ENCODE data around the gene TOPBP1.
A peak's percentile ranks its signal among the peaks of the same experiment; 100 is the strongest.
"Not testable (repeated sequence)": the region's sequence is repeated elsewhere in the genome, so short reads cannot be mapped to it uniquely, and the experiment has no call there.

Gene TOPBP1

DNA sequence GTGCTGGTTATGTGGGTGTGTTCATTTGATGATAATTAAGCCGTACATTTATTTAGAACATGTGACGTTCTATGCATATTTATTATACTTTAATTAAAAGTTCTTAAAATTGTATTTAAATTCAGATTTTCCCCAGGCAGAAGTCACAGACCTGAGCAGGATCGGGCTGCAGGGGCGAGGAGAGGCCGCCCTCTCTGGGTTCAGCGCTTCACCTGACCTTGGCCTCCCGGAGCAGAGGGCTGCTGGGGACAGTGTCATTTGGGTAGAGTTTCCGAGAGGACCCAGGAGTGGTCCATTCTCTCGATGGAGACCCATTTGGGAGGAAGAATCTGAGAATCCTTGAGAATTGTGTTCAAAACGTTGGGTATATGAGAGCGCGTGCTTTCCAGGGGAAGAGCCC lies 12.0 kb upstream of the TOPBP1 start:
- DNase-seq = no peak

DNA sequence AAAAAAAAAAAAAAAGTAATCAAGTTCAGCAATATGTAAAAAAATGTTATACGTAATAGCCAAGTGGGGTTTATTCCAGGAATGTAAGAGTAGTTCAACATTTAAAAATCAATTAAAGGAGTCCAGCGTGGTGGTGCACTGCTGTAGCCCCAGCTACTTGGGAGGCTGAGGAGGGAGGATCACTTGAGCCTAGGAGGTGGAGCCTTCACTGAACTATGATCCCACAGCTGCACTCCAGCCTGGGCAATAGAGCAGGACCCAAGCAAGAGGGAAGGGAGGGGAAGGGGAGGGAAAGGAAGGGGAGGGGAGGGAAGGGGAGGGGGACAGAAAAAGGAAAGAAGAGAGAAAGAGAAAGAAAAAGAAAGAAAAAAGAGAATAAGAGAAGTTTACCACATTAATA lies 10.7 kb upstream of the TOPBP1 start:
- no peak for DNase-seq

DNA sequence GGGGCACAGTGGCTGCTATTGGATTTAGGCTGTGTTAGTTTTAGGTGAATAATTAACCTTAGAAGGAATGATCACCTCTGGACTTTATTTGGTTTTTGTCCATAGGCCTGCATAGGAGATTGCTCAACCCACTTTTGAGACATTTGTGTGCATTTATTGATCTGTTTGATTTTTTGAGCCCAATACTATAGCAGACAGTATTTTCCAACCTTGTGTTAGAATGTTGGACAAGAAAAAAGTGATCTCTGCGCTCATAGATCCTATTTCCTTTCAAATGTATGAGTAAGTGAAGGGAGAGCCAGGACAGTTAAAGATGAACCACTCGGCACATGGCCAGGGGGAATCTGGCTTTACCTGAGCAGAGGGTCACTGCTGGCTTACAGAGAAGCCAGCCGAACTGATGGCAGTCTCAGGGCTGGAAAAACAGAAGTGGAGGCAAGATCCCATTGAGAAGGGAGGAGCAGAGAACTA lies 8.8 kb upstream of the TOPBP1 start:
- DNase-seq = no peak

DNA sequence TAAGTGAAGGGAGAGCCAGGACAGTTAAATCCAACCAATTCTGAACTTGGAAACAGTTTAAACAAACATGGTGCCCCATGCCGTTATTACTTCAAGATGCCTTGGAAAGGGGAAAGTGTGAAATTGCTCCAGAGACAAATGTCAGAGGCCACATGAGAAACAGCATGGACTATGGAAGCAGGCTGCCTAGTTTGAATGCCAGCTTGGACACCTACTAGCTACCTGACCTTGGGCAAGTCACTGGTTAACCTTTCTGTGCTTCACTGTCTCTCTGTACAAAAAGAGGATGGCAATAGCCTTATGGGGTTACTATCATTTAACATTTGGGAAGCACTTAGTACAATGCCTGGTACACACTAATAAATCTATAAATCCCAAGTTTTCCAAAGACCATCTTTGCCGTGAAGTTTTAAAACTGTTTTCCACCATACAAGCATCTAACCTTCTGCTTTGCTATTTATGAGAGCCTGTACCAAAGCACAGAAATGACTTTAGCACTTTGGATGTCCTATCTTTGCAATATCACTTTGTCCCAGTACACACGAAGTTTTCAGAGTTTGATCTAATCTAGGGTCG lies 8.3 kb upstream of the TOPBP1 start:
- DNase-seq = no peak

DNA sequence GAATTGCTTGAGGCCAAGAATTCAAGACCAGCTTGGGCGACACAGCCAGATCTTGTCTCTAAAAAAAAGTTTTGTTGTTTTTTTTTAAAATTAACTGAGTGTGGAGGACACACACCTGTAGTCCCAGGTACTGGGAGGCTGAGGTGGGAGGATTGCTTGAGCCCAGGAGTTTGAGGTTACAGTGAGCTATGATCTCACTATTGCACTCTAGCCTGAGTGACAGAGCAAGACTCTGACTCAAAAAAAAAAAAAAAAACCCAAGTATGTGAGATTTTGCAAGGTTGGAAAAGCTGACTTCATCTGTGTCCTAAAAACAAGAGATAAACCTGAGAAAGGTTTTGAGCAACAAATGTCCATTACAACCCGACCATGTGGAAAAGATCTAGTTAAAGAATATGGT lies 5.4 kb upstream of the TOPBP1 start:
- DNase-seq = no peak

DNA sequence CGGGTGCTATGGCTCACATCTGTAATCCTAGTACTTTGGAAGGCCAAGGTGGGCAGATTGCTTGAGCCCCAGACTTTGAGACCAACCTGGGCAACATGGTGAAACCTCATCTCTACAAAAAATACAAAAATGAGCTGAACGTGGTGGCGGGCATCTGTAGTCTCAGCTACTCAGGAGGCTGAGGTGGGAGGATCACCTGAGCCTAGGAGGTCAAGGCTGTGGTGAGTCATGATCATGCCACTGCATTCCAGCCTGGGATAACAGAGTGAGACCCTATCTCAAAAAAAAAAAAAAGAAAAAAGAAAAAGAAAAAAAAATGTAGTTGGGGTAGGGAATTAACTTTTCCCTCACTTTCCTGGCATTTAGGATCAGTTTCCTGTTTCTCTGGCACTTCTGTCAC lies 3.4 kb upstream of the TOPBP1 start:
- not testable (repeated sequence) for DNase-seq

DNA sequence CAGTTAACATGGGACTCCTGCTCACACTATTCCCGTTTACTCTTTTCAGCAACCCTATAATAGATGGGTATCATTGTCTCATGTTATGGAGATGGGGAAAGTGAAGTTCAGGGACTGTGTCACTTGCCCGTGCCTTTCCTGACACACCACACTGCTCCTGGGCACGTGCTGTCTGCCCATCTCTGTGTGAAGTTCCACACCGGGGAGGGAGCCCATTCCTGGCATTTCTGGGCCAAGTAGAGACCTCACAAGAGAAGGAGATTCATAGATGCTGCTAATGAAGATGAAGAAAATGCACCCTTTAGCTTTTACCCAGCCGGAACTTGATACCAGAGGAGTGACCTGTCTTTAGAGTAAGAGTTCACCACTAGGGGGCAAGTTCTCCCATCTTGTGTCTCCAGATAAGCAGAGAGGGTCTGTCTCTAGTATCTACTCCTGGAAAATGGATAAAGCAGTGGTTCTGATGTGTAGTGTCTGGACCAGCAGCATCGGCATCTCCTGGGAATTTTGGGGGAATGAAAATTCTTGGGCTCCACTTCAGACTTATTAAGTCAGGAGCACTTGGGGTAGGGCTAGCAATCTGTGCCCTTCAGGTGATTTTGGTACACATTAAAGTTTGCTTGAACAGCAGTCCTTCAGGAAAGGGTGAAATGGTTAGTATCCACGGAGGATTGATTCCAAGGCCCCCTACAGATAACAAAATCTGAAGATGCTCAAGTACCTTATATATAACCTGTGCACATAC lies 2.0 kb upstream of the TOPBP1 start:
- DNase-seq = peak; percentile 65

DNA sequence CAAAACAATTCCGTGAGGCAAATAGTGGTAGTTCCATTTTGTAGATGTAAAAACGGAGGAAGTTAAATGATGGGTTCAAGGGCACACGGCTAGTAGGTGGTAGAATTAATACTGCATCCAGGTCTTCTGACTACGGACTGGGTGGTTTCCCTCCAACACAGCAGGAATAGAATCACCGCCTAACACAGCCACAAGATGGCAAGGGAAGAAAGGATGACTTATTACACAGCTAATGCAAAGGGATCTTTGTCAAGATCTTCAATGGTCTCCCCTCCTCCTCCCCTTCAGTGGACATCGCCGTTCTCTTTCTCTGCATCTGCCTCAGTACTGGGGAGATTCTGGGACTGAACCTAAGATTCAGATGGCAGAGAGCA lies 524 bp upstream of the TOPBP1 start:
- no peak for DNase-seq

DNA sequence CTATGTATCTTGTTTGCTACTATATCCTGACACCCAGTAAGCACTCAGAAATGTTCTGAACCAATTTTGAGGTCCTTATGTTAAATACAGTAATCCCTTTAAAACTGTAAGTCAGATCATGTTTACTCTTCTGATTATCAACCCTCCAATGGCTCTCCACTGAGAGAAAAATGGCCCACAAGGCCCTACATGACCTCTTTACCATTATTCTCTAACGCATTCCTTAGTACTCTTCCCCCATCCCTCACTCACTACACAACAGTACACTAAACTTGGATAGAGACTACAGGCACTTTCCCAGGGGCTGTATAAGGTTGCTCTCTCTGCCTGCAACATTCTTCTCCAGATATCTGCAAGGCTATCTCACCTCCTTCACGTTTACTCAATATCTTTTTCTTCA lies 1.9 kb downstream of the TOPBP1 start:
- DNase-seq = no peak

DNA sequence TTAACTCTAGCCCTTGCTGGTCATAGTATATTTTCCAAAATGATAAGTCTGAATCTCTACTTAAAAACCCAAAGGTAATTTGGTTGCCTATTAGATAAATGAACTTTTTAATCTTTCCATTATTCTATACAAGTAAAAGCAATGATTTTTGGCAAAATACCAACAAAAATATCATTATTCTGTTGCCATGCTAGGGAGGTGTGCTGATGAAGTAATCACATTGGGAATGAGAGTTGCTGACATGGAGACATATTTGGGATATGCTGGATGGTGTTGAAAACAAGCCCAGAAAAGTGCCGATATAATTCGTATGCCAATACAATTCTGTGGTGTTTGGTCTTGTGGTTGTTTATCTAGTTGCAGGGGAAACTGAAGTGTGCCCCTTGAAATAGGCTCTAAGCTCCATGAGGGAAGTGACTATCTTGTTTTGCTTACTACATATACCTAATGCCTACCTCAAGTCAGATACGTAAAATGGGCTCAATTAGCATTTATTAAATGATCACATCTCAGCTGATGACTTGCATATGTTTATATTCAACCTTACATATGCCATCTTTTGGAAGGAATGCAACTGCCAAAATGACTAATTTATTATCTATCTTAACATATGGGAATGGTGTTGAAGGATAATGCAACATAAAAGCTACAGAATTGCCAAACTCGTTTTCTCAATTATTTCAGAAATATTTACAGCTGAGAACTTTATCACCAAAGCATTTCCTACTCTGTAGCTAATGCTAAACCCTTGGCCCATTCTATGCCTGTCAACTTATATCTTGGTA lies 5.8 kb downstream of the TOPBP1 start:
- no peak for DNase-seq

DNA sequence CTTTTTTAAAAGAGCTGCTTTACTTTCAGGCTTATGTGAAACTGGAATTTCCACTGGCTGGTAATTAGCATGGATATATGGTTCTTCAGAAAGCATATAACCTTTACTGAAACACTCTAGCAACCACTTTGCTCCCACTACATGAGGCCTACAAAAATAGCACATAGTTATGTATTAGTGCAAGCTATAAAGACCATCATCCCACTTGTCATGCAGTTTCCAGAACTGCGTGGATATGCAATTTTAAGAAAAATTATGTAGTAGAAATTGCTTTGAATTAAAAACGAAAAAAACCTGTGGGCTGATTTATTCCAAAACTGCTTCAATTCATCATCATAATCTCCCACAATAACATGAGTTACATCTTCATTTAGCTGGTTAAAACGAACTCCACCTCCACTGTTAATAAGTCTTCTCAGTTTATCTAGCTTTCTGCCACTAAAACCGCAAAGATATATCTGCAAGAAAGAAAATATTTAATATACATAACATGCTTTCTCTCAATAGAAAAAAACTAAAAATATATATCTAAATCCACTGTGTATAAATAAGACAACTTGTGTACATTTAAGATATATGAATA lies 12.2 kb downstream of the TOPBP1 start:
- DNase-seq = no peak

DNA sequence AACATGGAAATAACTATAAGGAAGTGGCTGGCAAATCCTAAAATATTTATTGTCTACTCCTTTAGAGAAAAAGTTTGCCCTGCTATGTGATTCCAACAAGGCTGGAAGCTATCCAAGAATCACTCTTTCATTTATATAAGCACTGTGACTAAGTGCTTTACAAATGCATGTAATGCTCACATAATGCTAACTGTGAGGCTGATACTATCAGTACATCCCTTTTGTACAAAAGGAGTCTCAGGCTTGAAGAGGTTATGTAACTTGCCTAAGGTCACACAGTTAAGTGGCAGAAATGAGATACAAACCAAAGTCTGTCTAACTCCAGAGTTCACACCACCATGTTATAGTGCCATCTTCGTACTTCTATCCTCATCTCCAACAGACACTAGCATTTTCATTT lies 17.0 kb downstream of the TOPBP1 start:
- DNase-seq = no peak

DNA sequence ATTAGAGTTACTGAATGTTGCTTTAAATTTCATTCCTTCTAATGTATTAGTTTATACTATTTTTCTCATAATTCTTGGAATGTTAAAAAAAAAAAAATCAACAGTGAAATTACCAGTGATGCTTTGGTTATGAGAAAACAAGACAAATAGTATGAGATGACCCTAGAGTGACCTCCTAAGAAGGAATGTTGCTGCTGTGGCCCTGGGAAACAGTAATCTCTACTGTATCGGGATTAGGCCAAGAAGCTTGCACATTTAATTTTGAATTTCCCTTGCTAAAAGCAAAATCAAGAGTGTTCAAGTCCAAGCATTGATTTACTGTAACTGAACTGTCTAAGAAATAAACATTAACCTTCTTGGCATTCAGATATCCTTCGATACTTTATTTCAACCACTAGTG lies 18.1 kb downstream of the TOPBP1 start:
- DNase-seq = no peak

DNA sequence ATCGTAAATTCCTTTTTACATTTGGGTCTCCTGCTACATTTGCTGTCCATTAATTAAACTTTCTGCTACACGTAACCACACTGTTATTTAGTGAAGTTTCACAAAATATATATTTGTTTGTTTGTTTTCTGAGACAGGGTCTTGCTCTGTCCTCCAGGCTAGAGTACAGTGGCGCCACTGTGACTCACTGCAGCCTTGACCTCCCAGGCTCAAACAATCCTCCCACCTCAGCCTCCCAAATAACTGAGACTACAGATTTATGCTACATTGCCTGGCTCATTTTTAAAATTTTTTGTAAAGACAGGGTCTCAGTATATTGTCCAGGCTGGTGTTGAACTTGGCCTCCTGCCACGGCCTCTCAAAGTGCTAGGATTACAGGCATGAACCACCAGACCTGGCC lies 20.5 kb downstream of the TOPBP1 start:
- no peak for DNase-seq

DNA sequence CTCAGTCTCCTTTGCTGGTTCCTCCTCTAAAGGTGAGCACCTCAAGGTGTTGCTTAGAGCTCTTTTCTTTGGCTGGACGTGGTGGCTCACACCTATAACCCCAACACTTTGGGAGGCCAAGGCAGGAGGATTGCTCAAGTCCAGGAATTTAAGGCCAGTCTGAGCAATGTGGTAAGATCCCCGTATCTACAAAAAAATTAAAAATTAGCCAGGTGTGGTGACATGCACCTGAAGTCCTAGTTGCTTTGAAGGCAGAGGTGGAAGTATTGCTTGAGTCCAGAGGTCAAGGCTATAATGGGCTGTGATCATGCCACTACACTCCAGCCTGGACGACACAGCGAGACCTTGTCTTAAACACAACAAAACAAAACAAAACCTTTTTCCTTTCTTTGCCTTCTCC lies 28.3 kb downstream of the TOPBP1 start:
- no peak for DNase-seq

DNA sequence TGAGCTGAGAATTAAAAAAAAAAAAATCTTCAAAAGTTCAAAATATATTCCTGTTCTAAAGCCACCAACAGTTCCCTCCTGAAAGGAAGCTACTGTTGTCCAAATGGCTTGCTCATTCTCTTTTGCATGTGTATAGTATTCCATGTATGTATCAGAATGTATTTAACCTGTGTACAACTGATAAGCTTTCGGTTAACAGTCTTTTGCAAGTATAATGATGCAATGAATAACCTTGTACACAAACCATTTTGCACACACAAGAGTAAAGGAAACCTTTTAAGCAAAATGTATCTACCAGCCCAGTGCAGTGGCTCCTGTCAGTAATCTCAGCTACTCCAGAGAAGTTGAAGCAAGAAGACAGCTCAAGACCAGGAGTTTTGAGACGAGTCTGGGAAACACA lies 32.6 kb downstream of the TOPBP1 start:
- no peak for DNase-seq

DNA sequence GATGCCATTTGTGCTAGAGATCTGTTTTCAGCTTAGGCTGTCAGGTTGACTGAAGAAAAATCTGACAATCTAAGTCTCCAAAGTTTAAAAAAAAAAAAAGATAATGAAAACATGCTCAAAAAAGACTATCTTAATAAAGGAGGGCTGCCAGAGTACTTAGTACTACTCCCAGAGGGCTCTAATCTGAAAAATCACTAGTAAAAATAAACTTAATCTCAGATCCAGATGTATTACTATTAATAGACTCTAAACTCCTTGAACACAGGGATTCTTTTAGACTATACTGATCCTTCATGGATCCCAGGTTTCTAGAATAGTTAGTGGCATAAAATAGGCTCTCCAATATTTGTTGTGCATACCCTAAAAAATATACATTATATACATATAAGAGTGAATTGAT lies 34.0 kb downstream of the TOPBP1 start:
- DNase-seq = no peak

DNA sequence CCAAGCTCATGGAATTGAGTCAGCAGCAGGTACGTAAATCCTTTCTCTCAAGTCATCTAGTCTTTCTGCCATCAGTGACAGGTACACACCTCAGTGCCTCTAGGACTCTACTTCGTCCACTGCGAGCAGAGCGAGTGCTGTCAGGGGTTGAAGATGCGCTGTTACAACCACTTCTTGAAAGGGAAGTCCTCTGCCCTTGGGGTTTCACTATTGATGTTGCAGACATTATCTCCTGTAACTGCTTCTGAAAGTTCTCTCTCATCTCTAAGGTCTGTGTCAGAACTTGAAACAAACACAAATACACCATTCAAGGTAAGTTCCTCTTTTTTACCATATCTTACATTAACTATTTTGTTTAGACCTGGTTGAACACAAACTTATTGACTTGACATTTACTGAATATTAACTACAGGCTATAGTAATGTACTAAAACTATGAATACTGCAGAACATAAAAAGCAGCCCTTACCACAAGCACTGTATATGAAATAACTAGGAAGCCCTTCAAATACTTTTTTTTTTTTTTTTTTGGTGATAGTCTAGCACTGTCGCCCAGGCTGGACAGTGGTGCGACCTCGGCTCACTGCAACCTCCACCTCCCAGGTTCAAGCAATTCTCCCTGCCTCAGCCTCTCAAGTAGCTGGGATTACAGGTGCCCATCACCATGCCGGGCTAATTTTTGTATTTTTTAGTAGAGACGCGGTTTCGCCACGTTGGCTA lies 41.5 kb downstream of the TOPBP1 start:
- DNase-seq = no peak

DNA sequence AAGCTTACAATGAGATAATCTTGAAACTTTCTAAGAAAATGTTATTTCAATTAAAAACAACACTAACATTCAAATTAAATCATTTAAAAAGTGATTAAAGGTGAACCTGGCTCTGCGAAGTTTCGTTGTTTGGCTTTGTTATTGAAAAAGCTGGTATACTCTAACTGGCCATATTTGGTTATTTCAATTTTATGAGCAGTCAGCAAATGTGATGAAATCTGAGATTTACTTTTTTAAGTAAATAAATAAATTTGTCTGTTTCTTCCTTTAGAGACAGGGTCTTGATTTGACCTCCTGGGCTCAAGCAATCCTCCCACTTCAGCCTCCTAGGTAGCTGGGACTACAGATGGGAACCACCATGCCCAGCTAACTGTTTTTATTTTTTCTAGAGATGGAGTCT lies 50.2 kb downstream of the TOPBP1 start:
- no peak for DNase-seq

DNA sequence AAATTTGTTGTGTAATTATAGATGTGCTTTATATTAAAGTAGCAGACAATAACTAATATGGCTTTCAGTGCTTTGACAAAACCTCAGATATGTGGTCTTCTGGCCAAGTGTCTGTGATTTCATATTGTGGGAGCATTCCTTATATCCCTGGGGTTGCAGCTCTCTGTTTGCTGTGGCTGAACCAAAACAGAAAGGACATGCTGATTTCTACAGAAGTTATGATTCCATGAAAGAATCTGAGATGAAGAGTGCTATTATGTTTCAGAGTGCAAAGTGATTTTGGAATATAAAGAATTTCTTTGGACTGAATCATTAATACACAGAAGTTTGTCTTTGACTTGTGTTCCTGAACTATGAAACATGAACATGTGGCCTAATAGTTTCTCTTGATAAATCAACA lies 51.7 kb downstream of the TOPBP1 start:
- DNase-seq = no peak

DNA sequence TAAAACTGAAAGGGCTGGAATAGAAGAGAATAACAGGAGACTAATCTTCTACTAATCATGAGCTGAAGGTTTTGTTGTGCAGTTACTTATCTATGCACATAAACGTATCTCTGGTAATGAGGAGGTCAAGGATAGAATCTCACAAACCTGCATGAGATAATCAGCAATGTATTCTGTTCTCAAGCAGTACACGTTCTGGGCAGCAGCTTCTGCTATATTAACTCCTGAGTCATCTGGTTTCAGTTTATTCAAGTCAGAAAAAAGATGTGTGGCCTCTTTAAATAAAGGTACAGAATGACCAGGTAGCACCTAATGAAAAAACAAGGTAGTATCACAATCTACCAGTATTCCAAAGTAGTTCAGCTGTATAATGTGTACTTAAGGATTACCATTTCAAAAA lies 53.4 kb downstream of the TOPBP1 start:
- no peak for DNase-seq

DNA sequence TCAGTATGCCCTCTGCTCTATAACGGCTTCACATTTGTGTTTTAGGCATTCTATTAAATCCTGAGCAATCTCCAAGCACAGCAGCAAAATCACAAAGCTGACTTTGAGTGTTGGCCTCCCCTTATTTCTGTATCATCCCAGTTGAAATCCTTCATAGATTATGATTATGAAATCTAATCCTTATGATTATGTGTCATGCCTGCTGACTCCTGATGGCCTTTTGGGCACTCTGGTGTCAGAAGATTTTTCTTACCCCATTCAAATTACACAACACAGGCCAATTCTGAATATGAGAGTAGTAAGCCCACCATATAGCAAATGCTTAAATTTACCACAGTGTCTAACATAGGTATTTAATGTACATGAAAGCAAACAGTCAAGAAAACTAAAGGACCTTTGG lies 53.9 kb downstream of the TOPBP1 start:
- DNase-seq = no peak

DNA sequence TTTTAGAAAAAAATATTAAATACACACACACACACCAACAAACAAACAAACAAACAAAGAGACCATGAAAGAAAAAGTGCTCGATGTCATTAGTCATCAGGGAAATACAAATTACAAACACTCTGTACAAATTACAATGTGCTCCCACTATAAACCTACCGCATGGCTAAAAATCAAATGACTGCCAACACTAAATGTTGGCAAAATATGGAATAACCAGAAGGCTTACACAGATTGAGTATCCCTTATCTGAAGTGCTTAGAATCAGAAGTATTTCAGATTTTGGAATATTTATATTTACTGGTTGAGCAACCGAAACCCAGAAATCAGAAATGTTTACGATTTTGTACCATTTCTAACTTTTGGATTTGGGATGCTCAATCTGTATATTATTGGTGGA lies 54.8 kb downstream of the TOPBP1 start:
- no peak for DNase-seq
